Effector CD8-positive, alpha-beta T cell (primary cell): ENCODE results near the gene SLU7.
"Not testable (repeated sequence)": the region's sequence is repeated elsewhere in the genome, so short reads cannot be mapped to it uniquely, and the experiment has no call there.

Experiments used
- DNase-seq: peaks from one replicate; lab custom pipeline; 2025; lab: John Stamatoyannopoulos, UW

SLU7 gene

DNA sequence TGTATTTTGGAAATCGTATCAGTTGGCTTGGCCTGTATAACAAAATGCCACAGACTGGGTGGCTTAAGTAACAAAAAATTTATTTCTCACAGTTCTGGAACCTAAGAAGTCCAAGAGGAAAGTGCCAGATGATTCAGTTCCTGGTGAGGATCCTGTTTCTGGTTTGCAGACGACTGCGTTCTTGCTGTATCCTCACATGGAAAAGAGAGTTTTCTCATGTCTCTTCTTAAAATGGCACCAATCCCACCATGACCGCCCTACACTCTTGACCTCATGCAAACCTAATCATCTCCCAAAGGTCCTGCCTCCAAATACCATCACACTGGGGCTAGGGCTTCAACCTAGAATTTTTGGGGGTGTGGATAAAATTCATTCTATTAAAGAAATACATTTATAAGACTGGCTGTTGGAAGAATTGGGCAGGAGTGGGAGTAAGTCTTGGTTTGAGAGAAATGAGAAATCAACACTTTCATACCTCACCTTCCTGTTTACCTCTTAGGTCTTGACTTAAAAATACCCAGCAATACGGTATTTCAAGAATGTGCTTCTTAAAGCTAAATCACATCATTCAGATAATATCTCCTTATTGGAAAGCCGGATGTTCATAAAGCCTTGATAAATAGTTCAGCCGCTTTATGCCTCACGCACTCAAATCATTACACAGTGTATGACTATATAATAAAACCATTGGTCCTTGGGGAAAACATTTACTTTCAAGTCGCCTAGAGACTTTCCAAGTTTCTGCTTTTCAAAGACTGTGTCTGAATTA is 31.5 kb upstream of the SLU7 start:
- no peak for DNase-seq

DNA sequence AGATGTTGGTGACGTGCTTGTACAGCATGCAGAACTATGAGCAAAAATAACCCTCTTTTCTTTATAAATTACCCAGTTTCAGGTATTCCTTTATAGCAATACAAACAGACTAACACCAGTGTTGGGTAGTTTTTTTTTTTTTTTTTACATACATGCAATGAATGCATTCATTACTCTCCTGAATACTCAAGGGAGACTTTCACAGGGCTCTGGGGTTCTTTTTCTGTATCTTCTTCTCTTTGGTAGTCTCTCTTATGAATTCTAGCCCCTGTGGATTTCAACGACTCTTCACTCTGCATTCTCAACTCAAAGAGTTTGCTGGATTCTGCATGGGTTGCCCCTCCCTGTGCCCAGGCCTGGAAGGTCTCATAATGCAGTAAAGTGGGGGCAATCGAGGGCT is 30.6 kb upstream of the SLU7 start:
- DNase-seq, result no peak

DNA sequence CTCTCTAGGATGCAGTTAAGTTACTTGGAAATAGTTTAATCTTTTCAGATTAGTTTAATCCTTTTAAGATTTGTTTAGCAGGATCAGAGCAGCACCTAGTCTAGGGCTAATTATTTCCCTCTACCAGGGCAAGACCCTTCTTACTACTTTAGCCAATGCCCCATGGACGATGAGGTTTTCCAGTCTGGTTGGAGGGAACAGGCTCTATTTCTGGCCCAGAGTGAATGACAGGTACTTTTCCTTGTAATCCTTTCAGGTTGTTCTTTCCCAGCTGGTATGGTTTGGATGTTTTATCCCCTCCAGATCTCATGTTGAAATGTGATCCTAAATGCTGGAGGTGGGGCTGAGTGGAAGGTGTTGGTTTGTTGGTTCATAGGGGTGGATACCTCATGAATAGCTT is 30.0 kb upstream of the SLU7 start:
- DNase-seq, result no peak

DNA sequence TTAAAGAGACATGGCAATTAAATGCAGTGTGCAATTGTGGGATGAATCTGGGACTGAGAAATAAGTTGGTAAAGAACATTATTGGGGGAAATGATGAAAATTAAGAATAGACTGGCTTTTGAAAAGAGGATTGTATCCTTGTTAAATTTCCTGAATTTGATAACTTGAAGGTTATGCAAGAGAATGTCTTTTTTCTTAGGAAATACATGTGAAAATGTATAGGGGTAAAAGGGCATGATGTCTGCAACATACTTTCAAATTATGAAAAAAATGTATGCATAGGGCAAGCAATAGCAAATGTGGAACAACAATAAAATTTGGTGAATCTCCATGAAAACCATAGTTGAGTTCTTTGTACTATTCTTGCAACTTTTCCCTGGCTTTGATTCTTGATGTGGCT is 26.9 kb upstream of the SLU7 start:
- DNase-seq, result no peak

DNA sequence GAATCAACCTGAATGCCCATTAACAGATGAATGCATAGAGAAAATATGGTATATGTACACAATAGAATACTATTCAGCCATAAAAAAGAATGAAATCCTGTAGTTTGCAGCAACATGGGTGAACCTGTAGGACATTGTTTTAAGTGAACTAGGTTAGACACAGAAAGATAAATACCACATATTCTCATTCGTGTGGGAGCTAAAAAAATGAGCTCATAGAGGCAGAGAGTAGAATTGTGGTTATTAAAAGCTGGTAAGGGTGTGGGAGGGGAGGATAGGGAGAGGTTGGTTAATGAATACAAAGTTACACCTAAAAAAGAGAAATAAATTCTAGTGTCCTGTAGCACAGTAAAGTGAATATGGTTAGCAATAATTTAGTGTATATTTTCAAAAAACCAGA is 26.3 kb upstream of the SLU7 start:
- DNase-seq, result no peak

DNA sequence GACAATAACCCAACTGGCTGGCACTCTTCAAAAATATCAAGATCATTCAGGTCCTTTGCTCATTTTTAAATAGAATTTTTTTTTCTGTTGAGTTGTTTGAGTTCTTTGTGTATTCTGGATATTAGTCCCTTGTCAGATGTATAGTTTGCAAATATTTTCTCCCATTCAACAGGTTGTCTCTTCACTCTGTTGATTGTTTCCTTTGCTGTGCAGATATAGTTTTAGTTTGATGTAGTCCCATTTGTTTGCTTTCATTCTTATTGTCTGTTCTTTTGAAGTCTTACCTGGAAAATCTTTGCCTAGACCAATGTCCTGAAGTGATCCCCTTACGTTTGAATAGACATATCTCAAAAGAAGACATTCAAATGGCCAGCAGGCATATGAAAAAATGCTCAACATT is 25.5 kb upstream of the SLU7 start:
- no peak for DNase-seq

DNA sequence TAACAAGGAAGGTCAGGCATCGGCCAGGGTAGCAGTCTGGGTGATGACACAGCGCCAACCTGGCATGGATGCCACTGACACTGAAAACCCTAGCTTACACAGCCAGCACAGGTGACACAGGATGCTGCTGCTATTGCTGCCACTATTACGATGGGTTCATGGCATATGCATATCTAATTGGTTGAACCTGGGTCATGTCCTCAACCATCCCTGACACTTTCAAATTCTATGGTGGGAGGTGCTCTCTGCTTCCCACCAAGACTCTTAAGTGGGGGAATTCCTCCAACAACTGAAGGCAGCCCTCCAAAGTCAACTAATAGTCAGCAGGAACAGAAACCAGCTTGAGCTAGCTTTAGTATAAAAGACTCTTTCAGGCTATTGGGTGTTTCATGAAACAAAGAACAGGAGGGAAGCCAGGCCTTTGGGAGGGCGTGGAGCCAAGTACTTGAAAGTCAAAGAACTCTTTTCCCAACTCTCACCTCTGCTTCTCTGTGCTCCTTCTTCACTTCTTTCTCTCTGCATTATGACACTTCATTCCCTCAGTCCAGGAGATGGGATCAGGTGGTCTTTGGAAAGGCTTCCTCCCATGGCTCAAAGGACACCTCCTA is 24.0 kb upstream of the SLU7 start:
- no peak for DNase-seq

DNA sequence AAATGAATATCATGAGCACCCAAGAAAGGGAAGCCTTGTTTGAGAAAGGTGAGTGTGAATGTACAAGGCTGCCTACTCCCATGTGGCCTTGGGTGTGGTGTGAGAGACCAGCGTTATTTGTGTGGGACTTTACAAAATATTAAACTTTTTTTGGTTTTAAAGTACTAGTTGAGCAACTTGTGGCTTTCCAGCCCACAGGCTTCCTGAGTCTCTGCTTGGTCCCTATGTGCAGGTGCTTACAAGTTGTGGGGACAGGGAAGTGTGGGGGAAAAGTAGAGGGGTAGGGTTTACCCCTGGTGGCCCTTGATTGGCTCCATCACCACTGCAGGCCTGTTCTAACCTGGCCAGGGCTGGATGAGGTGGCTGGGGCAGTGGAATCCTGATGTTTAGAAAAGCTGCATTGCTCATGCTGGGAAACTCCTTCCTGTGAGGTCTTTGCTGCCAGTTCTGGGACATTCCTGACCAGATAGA is 22.5 kb upstream of the SLU7 start:
- DNase-seq, result no peak

DNA sequence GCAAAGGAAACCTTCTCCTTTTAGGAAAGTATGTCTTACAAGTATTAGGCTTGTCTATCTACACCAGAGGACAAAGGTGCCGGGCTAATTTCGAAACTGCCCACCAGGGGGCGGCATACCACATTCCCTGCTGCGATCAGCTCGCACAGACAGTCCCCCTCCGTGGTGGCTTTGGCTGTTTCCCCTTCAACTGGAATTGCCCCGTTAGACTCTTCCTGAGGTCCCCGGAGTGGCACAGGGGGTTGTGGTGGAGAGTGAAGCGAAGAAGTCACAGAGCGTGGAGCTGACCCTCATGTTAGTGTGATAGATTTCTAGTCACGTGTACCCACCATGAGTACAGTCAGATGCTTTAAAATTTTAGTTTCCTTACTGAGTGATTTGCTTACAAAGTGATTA is 20.3 kb upstream of the SLU7 start:
- DNase-seq, result peak; percentile 80

DNA sequence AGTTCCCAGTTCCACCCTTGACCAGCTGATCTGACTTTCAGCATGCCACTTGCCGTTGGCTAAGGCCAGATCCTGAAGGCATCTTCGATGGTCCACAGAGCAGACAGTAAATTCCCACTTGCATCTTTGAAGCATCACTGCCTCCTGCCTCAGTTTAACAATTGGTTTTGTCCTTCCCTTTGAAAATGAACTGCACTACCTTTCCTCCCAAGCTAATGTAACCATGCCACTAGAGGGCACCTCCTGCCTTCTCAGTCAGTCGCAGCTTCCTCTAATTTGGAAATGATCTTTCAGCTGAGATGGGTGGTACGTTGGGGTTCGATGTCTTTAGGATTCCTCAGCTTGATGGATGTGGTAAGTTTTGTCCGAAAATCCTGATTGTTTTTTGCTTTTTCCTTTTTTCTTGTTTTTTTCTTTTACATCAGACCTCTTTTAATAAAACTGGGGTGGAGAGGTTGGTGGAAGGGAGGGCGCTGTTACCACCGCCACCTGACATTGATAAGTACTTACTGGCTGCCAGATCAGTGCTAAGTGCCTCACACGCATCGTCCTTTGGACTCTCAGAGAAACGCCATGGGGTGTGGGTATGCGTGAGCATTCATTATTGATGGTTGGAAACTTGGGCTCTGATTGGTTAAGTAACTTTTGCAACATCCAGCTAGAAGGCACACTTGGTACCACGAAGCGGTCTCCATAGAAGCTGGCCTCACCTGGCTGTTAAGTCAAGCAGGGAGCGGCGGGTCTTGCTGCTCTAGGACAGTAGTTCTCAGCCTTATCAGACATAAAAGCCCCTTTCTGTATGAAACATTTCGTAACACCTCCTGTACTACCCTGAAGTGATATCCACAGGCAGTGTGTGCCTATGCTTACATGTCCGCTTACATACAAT is 19.7 kb upstream of the SLU7 start:
- peak; percentile 18 for DNase-seq

DNA sequence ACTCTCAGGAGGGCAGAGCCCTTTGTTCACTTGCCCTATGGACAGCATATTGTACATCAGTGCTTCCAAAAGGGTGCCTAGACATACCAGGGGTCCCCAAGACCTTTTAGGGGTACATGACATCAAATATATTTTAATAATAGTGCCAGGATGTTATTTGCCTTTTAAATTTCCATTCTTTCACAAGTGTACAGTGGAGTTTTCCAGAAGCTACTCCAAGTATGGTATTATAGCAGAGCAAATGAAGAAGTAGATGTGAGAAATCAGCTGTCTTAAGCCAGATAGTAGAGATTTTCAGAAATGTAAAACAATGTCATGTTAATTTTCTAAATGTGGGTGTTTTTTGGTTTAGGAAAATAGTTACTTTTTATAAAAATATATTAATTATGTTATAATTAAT is 18.4 kb upstream of the SLU7 start:
- no peak for DNase-seq

DNA sequence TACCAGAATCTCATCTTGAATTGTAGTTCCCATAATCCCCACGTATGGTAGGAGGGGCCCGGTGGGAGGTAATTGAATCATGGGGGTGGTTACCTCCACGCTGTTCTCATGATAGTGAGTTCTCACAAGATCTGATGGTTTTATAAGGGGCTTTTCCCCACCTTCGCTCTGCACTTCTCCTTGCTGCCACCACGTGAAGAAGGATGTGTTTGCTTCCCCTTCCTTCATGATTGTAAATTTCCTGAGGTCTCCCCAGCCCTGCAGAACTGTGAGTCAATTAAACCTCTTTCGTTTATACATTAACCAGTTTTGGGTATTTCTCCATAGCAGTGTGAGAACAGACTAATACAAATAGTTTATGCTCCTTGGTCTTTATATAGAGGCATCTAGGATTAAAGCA is 17.8 kb upstream of the SLU7 start:
- DNase-seq, result not testable (repeated sequence)

DNA sequence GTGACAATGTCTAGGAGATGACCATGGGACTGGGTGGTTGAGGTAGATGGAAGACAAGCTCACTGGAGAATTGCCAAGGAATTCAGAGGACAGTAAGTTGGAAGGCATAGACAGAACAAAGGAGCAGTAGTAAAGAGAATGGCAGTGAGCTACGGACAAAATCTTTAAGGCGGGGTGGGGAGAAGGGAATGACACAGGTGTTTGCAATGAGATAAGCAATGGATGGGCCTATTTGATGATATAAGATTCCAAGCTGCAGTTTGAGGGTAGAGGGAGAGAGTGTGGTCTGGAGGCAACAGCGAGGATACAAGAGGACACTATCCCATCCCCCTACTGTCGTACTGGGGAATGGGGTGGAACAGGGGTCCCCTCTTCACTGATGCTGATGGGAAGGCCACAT is 17.1 kb upstream of the SLU7 start:
- DNase-seq, result no peak

DNA sequence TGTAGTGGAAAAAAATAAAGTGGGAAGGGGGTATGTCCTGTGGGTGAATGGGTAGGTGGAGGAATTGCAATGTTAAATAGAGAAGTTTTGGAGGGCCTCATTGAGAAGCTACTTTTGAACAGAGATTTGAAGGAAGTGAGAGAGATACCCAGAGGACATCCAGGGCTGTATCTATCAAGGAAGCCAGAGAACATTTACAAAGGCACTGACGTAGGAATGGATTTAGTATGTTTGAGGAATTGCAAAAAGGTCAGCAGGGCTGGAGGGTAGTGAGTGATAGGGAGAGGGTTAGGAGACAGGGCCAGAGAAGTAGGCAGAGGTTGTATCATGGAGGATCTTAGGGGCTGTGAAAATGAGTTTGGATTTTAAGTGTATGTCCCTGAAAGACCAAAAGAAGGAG is 16.7 kb upstream of the SLU7 start:
- DNase-seq, result no peak

DNA sequence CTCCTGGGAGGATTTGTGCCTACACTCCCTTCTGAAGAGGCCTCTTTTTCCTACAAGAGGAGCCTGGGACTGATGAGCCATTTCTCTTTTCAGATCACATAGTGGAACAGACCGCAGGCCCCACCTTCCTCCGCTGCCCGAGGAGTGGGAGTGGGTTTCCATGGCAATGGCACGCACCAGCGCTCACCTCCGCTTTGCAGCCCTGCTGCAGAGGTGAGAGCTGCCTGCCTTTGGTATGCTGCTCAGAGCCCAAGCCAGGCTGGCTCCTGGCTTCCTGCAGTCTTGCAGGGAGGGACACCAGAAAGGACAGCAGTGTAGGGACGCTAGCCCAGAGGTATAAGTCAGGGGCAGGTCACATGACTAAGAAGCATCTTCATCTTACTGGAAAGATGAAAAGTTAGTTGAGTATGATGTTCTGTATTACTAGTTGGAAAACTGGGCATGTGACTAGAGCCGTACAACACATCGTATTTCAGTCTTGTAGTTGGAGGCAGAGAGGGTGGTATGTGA is 15.2 kb upstream of the SLU7 start:
- DNase-seq, result no peak

DNA sequence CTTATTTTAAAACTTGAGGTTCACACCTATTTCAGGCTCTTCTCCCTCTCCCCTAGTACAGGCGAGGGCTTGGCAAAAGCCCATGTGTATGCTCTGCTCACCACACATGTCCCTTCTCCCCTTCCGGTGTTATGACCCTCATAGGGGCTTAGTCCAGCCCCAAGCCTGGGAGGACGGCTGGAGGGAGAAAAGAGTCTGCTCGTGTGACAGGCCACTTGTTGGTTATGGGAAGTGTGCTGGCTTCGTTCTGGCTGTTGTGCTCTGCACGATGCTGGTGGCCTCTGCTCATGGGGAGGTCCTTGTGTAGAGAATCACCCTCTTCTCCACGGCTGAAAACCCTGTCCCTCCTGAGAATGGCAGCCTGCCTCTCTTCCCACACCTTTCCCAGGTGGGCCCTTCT is 13.9 kb upstream of the SLU7 start:
- no peak for DNase-seq

DNA sequence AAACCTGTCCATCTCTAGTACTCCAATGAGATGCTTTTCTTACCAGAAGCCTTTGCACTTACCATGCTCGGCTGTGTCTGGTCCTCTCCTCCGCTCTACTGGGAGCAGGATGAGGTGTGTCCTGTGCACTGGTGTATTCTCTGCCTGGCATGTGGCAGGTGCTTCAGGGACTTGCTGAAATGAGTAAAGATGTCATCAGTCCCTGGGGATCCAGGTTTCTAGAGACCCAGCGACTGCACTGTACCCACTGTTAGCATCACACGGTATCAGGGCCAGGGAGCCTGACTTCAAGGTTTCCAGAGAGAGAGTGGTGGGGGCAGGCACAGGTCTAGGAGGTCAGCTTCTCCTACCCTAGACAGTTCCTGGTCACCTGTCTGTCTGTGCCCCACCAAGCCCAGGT is 13.3 kb upstream of the SLU7 start:
- no peak for DNase-seq

DNA sequence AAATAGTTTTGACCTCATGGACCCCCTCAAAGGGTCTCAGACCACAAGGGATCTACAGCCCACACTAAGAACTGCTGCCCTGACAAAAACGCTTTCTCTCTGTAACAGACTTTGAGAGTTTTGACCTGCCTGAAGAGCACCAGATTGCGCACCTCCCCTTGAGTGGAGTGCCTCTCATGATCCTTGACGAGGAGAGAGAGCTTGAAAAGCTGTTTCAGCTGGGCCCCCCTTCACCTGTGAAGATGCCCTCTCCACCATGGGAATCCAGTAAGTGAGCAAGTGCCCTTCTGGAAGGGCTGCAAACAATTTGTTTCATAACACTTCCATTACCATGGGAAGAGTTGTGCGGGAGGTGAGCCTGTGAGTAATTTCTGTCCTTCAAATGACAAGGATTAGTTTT is 8.7 kb upstream of the SLU7 start:
- no peak for DNase-seq

DNA sequence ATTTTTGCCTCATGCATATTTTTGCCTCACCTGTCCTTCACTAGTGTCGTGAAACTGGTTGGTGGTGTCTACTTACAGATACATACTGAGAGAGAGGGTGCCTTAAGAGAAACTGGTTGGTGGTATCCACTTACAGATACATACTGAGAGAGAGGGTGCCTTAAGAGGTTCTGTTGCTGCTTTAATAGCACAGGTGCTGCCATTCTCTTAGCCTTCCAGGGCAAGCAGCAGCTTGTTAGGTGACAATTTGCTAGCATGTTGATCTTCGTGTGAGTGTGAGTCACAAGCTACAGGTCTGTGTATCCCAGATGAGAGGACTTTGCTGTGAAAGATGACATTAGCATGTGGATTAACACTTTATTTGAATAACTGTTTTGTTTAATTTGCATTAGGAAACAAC is 4.2 kb upstream of the SLU7 start:
- no peak for DNase-seq

DNA sequence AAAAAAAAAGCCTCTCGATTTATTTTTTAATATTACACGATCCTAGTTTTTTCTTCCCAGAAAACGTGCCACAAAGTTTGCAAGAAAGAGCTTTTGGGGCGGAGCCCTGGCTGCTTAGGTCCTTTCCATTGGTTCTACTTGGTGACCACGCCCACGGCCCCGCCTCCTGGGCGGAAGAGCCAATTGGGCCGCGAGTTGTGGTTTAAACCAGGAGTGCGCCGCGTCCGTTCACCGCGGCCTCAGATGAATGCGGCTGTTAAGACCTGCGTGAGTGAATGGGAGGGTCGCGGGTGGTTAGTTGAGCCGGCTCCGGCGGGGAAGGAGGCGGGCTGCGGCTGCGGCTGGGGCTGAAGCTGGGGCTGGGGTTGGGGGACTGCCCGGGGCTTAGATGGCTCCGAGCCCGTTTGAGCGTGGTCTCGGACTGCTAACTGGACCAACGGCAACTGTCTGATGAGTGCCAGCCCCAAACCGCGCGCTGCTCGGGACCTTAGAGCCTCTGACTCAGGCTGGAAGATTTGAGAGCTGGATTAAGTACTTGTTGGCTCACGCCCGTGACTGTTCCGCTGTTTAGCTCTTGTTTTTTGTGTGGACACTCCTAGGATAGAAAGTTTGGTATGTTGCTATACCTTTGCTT is 2.9 kb upstream of the SLU7 start, which contains the start of gene PTTG1:
Gene PTTG1 (plus strand): TSS at position 231 of the 634 bp plus-strand sequence. CDS start 458 bp downstream, outside the sequence.
- DNase-seq, result peak; percentile 79

DNA sequence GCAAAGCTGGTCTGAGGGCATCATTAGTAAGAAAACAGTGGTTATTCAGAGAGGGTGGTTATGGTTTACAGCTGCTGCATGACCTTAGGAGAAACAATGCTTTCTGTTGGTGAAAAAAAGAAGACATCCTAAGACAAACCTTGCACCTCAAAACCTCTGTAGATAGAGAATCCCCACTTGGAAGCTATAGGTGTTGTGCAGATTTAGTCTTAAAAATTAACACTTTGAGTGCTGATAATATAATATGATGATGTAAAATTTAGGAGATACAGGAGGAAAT is 1.4 kb upstream of the SLU7 start:
- no peak for DNase-seq
